Omental fat pad (tissue), 4 donors: ENCODE results near the gene RIMS4. TPM values are rescaled to one million over a fixed set of nuclear protein-coding genes. Genes with fewer than 3 reads are reported as not detected.
A peak's percentile ranks its signal among the peaks of the same experiment; 100 is the strongest.

Experiments
- ATAC-seq: fragments of 150-250 bp; one replicate; pipeline ENCODE4 v1.9.1; 2016; ENCODE audit warnings: mild to moderate bottlenecking, moderate library complexity; ENCODE audit not compliant: low FRiP score
- DNase-seq: peaks from one replicate; pipeline ENCODE4 v3.0.0-alpha.2; 2019; ENCODE audit warnings: low spot score
- total RNA-seq, 4 donors: library from RNA; depleted of rRNA; stranded (reverse); fragments of >200 nt; gene quantifications; one replicate each; pipeline ENCODE4 v1.1.0, GENCODE V29; 2016
- TF ChIP-seq, protein P1 (sequence below), 3 donors: fragments of 450-650 bp; IDR thresholded peaks; one replicate each; pipeline ENCODE4 v1.5.1; 2016 to 2017; ENCODE audit warnings: antibody characterized with exemption in 3 of 3, mild to moderate bottlenecking in 3 of 3, moderate library complexity in 2 of 3

Gene RIMS4
- total RNA-seq, 4 donors from 2014 or later: 0.60 to 0.88 (median 0.72) TPM

DNA sequence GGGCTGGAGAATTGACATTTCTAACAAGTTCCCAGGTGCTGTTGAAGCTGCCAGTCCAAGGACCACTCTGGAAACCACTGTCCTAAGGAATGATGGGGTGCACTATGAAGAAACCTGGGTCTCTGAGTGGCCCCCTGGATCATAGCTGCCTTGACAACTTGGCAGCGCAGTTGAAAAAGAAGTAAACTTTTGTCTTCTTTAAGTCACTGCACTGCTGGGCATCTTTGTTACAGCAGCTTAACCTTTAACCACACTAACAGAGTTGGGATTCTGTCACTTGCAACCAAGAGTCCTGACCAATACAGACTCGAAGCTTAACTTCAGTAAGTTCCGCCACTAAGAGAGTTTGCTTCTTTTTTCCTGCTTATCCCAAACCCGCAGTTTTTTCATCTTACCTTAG is 73.2 kb downstream of the RIMS4 start:
- no peak for DNase-seq
- TF ChIP-seq, protein P1, sequence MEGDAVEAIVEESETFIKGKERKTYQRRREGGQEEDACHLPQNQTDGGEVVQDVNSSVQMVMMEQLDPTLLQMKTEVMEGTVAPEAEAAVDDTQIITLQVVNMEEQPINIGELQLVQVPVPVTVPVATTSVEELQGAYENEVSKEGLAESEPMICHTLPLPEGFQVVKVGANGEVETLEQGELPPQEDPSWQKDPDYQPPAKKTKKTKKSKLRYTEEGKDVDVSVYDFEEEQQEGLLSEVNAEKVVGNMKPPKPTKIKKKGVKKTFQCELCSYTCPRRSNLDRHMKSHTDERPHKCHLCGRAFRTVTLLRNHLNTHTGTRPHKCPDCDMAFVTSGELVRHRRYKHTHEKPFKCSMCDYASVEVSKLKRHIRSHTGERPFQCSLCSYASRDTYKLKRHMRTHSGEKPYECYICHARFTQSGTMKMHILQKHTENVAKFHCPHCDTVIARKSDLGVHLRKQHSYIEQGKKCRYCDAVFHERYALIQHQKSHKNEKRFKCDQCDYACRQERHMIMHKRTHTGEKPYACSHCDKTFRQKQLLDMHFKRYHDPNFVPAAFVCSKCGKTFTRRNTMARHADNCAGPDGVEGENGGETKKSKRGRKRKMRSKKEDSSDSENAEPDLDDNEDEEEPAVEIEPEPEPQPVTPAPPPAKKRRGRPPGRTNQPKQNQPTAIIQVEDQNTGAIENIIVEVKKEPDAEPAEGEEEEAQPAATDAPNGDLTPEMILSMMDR (IDR thresholded peaks at IDR 0.05): no peak
- no peak for ATAC-seq

DNA sequence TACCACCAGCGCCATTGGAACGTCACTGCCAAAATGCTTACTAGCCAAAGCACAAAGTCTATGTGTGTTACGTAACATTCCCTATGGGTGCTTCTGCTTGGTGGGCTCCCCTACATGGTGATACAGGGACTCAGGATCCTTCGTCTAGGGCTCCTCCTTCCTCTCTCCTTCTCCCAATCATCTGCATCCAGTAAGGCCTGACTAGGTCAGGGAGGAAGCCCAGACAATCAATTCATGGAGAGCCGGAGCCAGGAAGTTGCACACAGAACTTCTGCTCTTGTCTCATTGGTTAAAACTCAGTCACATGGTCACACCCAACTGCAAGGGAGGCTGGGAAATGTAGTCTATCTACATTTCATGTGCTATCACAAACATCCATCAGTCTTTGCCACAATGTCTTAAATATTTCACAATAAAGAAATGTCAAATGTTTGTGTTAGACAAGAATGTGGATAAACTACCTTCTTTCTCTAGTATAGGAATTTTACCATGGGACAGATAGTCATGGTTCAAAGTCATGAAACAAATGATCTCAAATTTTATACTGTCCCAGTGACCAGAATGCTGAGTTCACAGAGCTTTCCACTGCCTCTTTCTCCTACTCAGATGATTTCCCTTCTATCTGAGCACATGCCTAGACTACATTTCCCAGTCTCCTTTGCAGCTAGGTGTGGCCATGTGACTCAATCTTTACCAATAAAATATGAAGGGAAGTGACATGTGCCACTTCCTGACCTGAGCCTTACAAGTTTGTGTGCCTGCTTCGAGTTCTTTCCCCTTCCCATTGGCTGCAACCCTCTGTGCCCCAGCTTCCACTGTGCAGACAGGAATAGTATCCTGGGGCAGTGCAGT is 74.0 kb downstream of the RIMS4 start:
- peak; percentile 67 for ATAC-seq

DNA sequence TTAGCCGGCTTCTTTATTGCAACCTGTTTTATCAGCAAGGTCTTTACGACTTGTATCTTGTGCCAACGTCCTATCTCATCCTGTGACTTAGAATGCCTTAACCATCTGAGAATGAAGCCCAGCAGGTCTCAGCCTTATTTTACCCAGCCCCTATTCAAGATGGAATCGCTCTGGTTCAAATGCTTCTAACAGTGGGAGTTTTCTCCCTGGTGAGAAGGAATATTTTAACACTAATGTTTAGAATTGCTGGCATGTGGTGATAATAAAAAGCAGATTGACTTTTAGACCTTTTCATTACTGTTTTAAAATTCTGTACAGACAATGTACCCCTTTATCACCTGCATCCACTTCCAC is 74.6 kb downstream of the RIMS4 start:
- TF ChIP-seq, protein P1 (IDR thresholded peaks at IDR 0.05): no peak
- ATAC-seq (no peak), DNase-seq (no peak)

More for the DNA sequence above, 74.0 kb downstream of the RIMS4 start:
- DNase-seq: no peak
- TF ChIP-seq, protein P1 (IDR thresholded peaks at IDR 0.05): no peak

- ATAC-seq (no peak), DNase-seq (no peak)
- TF ChIP-seq, protein P1 (IDR thresholded peaks at IDR 0.05): no peak
Observed at GRCh38 chr20:44734938-44735337, 75.4 kb downstream of the RIMS4 start.

DNA sequence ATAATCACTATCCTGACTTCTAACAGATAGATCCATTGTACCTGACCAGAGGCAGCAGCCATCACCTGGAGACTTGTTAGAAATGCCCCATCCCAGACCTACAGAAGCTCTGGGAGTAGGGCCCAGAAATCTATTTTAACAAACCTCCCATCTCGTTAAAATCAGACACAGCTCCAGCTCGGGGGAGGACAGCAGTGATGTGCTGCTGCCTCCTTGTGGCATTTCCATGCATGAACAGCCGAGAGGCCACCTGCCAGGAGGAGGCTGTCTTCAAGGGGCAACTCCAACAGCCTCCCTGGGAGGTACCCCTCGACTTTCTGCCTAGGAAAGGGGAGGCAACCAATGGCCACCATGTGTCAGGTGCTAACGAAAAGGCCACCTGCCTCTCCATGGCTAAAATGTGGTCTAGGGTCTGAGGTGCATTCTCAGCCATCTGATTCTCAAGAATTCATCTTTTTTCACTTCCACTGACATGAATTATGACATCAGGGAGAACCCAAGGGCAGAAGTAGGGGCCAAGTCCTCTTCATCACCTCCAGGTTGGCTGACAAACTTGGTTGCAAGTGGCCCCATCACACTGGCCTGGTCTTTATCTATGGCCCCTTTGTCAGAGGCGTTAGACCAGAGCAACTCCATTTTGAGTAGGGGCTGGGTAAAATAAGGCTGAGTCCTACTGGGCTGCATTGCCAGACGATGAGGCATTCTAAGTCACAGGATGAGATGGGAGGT is 76.8 kb downstream of the RIMS4 start:
- DNase-seq: peak; percentile 39
- TF ChIP-seq, protein P1 (IDR thresholded peaks at IDR 0.05): peak in 1 of 3 donors; percentile 91
- peak; percentile 47 for ATAC-seq

GRCh38 chr20:44732327-44732726 is 78.0 kb downstream of the RIMS4 start:
- no peak for DNase-seq
- ATAC-seq: no peak
- TF ChIP-seq, protein P1 (IDR thresholded peaks at IDR 0.05): no peak
